Brain microvascular endothelial cell (primary cell): ENCODE measurements around the gene AK5.
"Not testable (repeated sequence)": the region's sequence is repeated elsewhere in the genome, so short reads cannot be mapped to it uniquely, and the experiment has no call there.

Experiments
- DNase-seq: peaks from one replicate; pipeline ENCODE4 v3.0.0-alpha.2; 2020
- H3K27ac ChIP-seq: fragments of 250-450 bp; sonication (Bioruptor Pico); 2 replicates; pipeline ENCODE4 v1.5.1; 2020; ENCODE audit warnings: mild to moderate bottlenecking, moderate library complexity
- H3K27me3 ChIP-seq: fragments of 250-450 bp; sonication (Bioruptor Pico); replicated peaks from 2 replicates; pipeline ENCODE4 v1.5.1; 2020; ENCODE audit warnings: mild to moderate bottlenecking
- H3K36me3 ChIP-seq: fragments of 250-450 bp; sonication (Bioruptor Pico); replicated peaks from 2 replicates; pipeline ENCODE4 v1.5.1; 2020; ENCODE audit warnings: mild to moderate bottlenecking
- H3K4me3 ChIP-seq: 2 replicates; pipeline ENCODE4 v1.5.1; 2011; ENCODE audit warnings: low read depth, mild to moderate bottlenecking, control low read depth, low read length, moderate library complexity
- CTCF ChIP-seq: IDR thresholded peaks from 2 replicates; pipeline ENCODE4 v1.5.1; 2011; ENCODE audit warnings: low read depth, mild to moderate bottlenecking, moderate library complexity, low read length, control low read depth, inconsistent platforms; ENCODE audit errors: missing control alignments
- in situ Hi-C: cut with HindIII; loops from 2 replicates; pipeline ENCODE4 v1.10.0; 2017; ENCODE audit warnings: low sequenced_read_pairs, low pct_ligation_motif_present

AK5 gene

GRCh38 chr1:77514921-77515776 is 233.3 kb downstream of the AK5 start:
- peak; percentile 43 for DNase-seq
- H3K27ac ChIP-seq = peak overlapping the region; percentile 82
- H3K36me3 ChIP-seq = no peaks in the 10 kb centered on the region
- H3K4me3 ChIP-seq = no peak overlapping the region
- no peaks in the 10 kb centered on the region for H3K27me3 ChIP-seq
- TF ChIP-seq CTCF = peak; percentile 55
- in situ Hi-C loops = no loop called here

DNA sequence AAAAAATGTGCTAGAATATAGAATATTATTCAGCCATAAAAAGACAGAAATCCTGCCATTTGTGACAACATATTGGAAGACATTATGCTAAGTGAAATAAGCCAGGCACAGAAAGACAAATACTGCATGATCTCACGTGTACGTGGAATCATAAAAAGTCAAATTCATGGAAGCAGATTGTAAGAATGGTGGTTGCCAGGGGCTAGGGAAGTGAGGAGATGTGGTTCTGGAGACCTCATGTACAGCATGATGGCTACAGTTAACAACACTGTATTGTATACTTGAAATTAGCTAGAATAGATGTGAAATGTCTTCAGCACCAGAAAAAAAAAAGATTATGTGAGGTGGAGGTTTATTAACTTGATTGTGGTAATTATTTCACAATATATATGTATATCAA is 234.3 kb downstream of the AK5 start:
- TF ChIP-seq CTCF = no peak
- DNase-seq = no peak
- Histone ChIP-seq H3K4me3 (no peak overlapping the region), H3K27me3 (no peaks in the 10 kb centered on the region), H3K27ac (no peak overlapping the region), H3K36me3 (no peaks in the 10 kb centered on the region)
- in situ Hi-C loops = no loop called here

- no peak overlapping the region for H3K4me3 ChIP-seq
- no peaks in the 10 kb centered on the region for H3K27me3 ChIP-seq
- in situ Hi-C loops = no loop called here
- DNase-seq = no peak
- H3K36me3 ChIP-seq = no peaks in the 10 kb centered on the region
- TF ChIP-seq CTCF = no peak
- H3K27ac ChIP-seq = no peak overlapping the region
Measured at GRCh38 chr1:77524038-77524437, 242.2 kb downstream of the AK5 start.

DNA sequence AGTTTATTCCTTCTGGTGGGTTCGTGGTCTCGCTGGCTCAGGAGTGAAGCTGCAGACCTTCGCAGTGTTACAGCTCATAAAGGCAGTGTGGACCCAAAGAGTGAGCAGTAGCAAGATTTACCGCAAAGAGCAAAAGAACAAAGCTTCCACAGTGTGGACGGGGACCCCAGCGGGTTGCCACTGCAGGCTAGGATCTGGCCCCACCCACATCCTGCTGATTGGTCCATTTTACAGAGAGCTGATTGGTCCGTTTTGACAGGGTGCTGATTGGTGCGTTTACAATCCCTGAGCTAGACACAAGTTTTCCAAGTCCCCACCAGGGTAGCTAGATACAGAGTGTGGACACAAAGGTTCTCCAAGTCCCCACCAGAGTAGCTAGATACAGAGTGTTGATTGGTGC is 249.3 kb downstream of the AK5 start:
- H3K27ac ChIP-seq, DNase-seq, in situ Hi-C loops, H3K36me3 ChIP-seq, H3K27me3 ChIP-seq, H3K4me3 ChIP-seq: not testable (repeated sequence)

GRCh38 chr1:77531596-77532280 is 249.9 kb downstream of the AK5 start:
- H3K27ac ChIP-seq, H3K36me3 ChIP-seq, H3K4me3 ChIP-seq, in situ Hi-C loops, H3K27me3 ChIP-seq, DNase-seq: not testable (repeated sequence)

- no peak overlapping the region for H3K27ac ChIP-seq
- no peaks in the 10 kb centered on the region for H3K27me3 ChIP-seq
Measured at GRCh38 chr1:77532641-77533040, 250.8 kb downstream of the AK5 start.

More at GRCh38 chr1:77532641-77533040, 250.8 kb downstream of the AK5 start:
- in situ Hi-C loops = no loop called here
- Histone ChIP-seq H3K36me3 (no peaks in the 10 kb centered on the region), H3K4me3 (no peak overlapping the region)
- DNase-seq = no peak
- no peak for TF ChIP-seq CTCF
